DMS53 treated with DMSO at 0.1 percent for 48 hours (cell line): Measurements from ENCODE around the gene SCNN1A.

Source experiments
- DNase-seq: peaks from one replicate; lab custom pipeline; 2025; ENCODE audit not compliant: unreplicated experiment; lab: John Stamatoyannopoulos, UW

Gene SCNN1A

GRCh38 chr12:6335451-6336078, 39.8 kb downstream of the SCNN1A start:
- DNase-seq: peak; percentile 90

- no peak for DNase-seq
Observed at GRCh38 chr12:6334940-6335450, 40.4 kb downstream of the SCNN1A start.

- no peak for DNase-seq
Observed at GRCh38 chr12:6334359-6334758, 41.0 kb downstream of the SCNN1A start.

- no peak for DNase-seq
Observed at GRCh38 chr12:6333566-6333965, 41.8 kb downstream of the SCNN1A start.

- no peak for DNase-seq
Observed at GRCh38 chr12:6333029-6333428, 42.3 kb downstream of the SCNN1A start.

- DNase-seq: peak; percentile 34
Observed at GRCh38 chr12:6332459-6332858, 42.9 kb downstream of the SCNN1A start.

GRCh38 chr12:6330999-6331714, 44.2 kb downstream of the SCNN1A start:
- DNase-seq: no peak

GRCh38 chr12:6330192-6330591, 45.2 kb downstream of the SCNN1A start:
- no peak for DNase-seq

GRCh38 chr12:6329703-6330064, 45.7 kb downstream of the SCNN1A start:
- DNase-seq: no peak

GRCh38 chr12:6328945-6329702, 46.2 kb downstream of the SCNN1A start:
- DNase-seq: no peak

GRCh38 chr12:6328045-6328779, 47.2 kb downstream of the SCNN1A start:
- no peak for DNase-seq

- DNase-seq: no peak
Observed at GRCh38 chr12:6327229-6328041, 47.9 kb downstream of the SCNN1A start.

GRCh38 chr12:6326316-6327228, 48.8 kb downstream of the SCNN1A start:
- no peak for DNase-seq

GRCh38 chr12:6324936-6325750, 50.2 kb downstream of the SCNN1A start:
- DNase-seq: no peak

GRCh38 chr12:6323995-6324711, 51.2 kb downstream of the SCNN1A start:
- no peak for DNase-seq

GRCh38 chr12:6323340-6323994, 51.9 kb downstream of the SCNN1A start:
- DNase-seq: peak; percentile 74

GRCh38 chr12:6322969-6323339, 52.4 kb downstream of the SCNN1A start:
- no peak for DNase-seq
